ENCODE results near the gene IRF2BP2.
A peak's percentile ranks its signal among the peaks of the same experiment; 100 is the strongest.
"Not testable (repeated sequence)": the region's sequence is repeated elsewhere in the genome, so short reads cannot be mapped to it uniquely, and the experiment has no call there.

IRF2BP2 gene

DNA sequence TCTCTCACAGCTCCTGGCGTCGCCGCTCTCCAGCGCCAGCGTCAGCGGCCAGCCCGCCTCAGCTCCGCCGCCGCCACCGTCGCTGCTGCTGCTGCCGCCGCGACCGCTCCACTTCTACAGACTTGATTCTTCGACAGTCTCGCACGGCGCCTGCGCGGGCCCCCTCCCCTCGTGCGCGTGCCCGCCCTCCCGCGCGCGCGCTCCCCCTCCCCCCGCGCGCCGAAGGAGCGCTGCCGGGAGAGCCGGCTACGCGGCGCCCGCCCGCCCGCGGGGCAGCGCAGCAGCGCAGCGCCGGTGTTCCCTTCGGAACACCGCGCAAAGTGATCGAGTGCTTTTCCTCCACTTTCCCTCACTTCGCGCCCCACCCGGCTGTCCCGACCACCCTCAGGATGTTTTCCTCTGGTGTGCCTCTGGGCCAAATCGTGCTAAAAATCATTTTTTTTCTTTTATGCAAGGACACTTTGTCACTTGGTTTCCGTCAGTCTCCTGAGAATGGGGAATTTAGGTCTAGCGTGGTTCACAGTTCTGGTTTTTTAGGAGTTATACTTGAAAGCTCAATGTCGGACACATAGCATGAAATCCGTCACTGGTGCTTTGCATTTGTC lies at the start of gene IRF2BP2:
Gene IRF2BP2 (minus strand): TSS at position 118 of the 605 bp plus-strand sequence. CDS start 684 bp downstream, outside the sequence.
- peak; percentile 93 for DNase-seq

DNA sequence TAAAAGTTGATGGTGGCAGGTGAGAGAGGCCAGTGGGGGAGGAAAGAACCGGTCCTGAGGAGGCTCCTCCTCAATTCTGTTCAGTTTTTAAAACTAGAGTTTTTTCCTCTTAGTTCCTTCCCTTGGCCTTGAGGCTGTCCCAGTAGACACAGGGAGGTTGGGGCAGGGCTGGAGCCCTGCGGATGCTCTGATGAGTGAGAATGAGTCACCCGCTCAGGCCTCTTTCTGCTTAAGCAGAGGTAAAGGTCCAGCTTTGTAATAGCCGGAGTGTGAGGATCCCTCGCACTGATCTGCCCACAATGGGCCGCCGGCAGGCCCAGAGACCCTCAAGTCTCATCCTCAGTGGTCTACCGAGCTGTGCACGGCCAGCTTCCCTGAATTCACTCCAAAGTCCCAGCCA lies 49.6 kb upstream of the IRF2BP2 start:
- DNase-seq: no peak

DNA sequence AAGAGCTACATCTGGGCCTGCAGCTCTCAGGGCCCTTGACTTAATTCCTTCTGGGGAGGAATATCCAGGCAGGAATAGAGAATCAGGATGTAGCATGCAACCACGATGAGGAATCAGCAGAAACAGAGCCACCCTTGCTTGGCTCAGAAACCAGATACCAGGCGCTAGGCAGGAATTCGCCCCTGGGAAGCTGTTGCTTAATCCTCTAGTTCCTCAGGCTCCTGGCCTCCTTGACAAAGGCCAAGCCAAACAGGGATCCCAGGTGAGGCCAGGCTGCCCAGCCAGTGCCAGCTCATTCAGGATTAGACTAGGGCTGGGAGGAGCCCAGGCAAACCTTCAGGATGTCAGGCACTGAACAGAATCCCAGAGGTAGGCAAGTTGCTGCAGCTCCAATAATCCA lies 48.2 kb upstream of the IRF2BP2 start:
- no peak for DNase-seq

DNA sequence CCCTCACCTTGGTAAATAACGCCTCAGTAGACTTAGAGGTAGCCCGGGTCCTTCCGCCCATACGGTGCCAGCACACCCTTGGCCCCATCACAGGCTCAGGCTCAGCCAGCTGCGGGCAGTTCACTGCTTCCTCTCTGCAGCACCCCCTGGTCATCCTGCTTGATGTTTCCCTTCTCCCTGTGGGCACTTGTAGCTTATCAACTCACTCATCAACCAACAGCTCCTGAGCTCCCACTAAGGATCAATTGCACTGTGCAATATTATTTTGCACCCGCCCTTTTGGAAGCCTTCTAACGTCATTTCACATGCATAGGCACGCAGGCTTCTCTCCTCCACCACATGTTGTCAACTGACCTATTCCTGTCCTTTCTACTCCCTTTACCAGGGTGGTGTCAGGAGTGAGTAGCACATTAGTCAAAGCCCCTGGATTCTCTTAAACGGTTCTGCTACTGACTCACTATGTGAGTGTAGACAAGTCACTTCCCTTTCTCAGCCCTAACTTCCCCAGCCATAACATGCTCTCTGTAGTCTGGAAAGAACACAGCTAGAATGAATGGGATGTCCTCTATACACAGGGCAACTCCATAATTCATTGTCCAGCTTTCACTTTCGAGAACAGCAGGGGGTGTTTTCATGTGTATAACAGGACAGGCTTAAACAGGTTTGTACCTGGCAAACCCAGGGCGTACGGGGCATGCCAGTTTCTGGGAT lies 47.1 kb upstream of the IRF2BP2 start:
- peak; percentile 19 for DNase-seq

DNA sequence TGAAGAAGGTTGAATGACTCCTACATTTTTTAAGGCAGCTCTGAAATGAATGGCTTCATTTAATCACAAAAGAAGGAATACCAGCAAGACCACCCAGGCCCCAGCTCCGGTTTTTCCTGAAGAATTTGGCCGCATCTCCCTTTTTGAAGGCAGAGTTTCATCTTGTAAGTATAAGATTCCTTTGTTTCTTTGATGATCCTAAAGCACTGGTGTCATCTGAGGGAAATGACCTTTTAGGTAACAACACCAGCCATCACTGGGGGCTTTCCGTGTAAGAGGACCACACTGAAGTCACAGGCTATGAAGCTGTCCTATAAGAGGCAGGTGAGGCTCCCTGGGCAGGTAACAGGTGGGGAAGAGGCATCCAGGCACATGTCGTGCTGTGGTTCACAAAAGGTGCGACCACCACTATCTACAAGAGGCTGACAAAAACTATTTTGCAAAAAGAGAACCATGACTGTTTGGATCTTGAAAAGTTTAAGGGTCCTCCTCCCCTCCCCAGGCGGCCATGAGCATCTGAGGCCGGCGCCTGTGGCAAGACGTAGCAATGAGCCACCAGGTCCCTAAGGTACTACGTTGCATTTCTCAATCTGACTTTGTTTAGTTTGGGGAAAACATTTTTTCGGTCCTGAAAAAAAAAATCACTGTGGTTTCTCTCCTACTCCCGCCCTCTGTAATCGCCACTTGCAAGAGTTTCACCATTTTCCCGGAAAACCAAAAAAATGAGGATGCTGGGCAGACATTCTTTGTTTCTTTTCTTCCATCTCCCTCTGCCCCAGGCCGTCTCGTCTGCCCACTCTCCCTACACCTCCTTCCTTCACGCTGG lies 46.3 kb upstream of the IRF2BP2 start:
- no peak for DNase-seq

DNA sequence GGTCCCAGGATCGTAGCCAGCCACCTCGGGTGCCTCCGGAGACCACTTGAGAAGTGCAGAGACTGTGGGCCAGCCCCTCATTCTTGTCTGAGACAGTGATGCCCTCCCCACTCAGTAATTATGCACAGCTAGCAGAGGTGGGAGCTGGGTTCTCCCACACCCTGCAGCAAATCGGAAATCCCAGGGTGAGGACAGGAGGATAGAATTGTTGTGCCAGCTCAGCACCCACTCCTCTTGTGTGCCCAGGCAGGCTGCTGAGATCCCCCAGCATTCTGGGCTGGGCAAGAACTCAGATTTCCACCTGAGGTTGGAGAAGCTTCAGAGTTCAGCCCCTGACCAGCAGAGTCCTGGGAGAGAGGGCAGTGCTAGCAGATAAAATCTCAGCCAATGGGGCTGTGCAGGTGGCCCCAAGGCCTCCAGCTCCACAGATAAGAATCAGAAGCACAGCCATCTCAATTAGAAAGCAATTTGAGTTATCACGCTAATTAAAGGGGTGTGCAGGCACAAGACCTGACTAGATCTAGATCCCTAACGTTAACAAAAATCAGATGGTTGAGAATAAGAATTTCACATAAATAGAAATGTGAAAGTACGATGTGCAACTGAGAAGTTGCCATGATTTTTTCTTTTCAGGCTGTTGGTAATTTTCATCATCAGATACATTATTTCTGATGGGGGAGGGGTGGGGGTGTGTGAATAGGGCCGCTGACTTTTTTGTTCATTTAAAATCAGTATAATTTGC lies 45.5 kb upstream of the IRF2BP2 start:
- DNase-seq: no peak

DNA sequence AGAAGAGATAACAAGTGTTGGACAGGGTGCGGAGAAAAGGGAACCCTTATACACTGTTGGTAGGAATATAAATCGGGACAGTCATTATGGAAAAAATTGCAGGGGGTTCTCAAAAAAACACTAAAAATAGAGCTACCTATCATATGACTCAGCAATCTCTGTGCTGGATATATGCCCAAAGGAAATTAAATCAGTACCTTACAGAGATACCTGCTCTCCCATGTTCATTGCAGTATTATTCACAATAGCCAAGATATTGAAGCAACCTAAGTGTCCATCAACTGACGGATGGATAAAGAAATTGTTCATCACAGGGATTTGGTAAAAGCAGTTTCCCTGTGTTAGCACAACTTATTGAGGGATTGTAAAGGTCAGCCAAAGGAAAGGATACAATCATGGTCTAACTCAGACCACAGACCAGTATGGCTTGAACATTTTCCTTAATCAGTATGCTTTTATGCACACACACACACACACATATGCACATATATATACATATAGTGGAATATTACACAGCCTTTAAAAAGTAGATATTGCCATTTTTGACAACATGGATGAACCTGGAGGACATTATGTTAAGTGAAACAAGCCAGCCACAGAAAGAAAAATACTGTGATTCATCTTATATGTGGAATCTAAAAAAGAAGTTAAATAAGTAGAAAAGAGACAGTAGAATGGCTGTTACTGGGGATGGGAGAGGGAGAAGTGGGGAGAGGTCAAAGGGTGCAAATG lies 44.2 kb upstream of the IRF2BP2 start:
- DNase-seq: no peak

DNA sequence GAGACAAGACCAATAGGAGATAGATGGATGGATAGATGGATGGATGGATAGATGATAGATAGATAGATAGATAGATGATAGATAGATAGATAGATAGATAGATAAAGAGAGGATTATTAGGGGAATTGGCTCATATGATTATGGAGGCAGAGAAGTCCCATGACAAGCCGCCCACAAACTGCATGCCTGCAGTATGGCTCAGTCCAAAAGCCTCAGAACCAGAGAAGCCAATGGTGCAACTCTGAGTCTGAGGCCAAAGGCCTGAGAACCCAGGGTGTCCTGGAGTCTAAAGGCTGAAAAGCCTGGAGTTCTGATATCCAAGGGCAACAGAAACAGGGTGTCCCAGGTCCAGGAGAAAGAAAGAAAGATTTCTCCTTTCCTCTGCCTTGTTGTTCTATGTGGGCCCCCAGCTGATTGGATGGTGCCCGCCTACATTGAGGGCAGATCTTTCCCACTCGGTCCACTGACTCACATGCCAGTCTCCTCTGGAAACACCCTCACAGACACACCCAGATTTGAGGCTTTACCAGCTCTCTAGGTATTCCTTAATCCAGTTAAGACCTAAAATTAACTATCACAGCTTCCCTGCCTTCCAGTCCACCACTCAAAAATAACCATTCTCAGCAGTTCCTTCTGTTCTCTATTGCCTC lies 39.6 kb upstream of the IRF2BP2 start:
- no peak for DNase-seq

DNA sequence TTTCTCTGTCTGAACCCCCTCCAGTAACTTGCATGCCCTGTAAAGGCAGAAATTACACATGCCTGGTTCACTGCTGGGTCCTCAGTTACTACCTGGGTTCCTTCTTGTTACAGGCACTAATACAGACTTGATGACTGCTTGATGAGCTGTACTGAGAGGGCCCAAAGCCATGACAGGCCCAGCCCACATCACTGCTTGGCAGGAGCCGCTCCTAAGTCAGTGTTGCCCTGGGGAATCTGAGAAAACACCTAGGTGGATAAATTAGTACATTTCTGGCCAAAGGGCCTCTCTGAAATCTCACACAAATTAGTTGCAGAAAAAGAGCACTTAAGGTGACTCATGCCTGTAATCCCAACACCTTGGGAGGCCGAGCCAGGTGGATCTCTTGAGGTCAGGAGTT lies 37.8 kb upstream of the IRF2BP2 start:
- no peak for DNase-seq

DNA sequence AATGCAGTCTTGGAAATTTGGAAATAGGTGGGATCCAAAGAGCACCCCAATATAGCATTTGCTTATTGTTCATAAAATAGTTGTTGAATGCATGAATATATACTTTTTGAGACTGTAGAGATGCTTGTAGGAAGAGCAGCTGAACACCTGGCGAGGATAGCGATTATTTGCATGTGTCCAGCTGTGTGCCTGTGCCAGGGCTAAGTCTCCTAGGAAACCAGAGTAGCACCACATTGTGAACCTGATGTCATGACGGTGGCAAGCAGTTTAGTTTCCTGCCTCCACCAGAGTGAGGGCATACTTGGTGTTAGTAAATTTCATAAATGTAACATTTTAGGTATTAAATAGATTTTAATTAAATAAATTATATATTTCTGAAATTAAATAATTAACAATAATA lies 37.3 kb upstream of the IRF2BP2 start:
- DNase-seq: peak; percentile 68

DNA sequence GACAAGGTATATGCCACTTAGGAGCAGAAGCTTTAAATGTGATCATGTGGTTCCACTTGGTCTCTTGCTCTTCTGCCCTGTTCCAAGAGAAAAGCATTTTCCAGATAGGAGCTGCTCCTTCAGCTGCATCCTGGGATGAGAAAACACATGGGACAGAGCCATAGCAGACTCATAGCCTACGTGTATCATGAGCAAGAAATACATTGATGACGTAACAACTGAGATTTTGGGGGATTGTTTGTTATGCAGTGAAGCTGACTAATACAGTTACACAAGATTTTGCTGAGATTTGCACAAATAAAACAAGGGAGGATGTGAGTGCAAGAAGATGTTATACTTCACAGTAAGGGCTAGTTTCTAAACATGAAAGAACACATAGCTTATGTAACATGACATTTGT lies 36.0 kb upstream of the IRF2BP2 start:
- no peak for DNase-seq

DNA sequence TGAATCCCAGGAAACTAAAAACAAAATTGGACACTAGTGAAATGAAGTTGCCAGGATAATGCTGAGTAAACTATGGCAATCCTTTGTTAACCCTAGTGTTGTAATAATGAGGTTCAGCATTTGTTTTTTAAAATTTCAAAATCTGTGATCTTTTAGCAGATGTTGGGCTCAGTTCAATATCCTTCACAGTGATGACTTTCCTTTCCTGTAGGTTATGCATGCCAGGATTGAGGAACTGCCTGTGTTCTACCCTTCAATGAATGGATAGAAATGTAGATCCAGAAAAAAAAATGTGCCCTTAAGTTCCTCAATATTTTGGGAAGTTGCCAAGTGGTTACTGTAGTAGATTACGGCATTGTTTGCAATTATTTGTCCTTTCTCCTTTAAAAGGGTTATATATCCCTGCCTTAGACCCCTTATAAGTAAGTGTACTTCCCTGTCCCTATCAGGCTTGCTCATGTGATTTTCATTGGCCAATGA lies 35.5 kb upstream of the IRF2BP2 start:
- DNase-seq: no peak

DNA sequence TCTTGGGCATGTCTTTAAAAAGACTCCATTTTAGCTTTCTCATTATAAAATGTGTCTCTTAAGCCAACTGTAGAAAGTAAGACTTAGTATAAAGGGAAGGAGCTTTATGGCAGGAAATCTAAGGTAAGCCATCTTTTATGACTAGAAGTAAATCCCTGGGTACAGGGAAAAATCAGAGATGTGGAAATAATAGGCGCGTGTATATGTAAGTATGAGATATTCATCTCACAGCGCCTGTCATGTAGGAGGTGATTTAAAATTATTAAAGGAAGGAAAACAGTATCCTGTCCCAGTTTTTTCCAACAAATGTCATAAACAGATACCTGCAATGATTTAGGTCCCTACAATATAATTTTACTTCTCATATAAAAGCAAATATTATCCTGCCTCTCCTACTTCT lies 35.0 kb upstream of the IRF2BP2 start:
- DNase-seq: no peak

DNA sequence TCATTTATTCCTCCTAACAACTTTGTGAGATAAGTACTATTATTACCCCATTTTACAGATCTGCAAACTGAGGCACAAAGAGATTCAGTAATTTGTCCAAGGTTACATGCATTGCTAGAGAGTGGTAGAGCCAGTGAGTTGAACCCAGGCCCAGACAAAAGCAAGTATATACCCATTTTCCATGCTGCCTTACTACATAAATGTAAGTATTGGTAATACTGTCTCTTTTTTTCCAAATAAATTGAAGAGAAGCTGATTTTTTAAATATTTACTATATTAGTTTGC lies 33.8 kb upstream of the IRF2BP2 start:
- DNase-seq: no peak

DNA sequence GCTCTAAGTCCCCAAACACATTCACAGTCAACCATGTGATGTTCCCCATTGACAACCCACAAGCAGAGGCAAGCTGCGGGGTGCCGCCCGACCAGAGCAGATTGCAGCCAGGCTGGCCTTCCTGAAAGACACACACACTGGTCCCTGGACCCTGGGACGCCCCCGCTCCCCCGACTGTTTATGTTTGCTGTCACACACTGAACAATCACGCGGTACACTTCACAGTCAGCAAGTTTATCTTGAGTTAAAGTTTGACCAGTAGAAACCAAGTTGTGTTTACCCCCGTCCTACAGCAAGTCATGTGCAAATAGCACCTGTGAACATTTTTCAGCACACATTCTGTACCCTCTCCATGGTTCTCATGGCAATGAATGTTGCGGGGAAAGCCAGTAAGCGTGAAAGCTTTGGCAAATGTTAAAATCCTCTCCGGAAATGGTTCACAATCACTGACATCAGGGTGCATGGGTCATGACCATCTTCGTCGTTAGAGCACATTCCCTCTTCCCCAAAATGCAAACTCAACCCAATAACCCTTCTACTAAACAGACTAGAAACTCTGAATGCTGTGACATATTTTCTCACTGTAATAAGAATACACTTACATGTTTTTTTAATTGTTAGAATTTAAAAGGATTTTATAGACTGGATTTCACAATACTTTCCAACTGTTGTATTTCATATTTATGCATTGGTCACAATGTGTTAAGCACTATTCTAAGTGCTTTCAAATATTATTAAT lies 33.3 kb upstream of the IRF2BP2 start:
- DNase-seq: no peak

DNA sequence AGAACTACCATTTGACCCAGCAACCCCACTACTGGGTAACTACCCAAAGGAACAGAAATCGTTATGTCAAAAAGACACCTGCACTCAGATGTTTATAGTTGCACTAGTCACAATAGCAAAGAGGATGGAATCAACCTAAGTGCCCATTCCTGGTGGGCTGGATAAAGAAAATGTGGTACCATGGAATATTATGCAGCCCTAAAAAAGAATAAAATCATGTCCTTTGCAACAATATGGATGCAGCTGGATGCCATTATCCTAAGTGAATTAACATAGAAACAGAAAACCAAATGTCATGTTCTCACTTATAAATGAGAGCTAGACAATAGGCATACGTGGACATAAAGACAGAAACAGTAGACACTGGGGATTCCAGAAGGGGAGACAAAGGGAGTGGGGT lies 32.5 kb upstream of the IRF2BP2 start:
- DNase-seq: no peak

DNA sequence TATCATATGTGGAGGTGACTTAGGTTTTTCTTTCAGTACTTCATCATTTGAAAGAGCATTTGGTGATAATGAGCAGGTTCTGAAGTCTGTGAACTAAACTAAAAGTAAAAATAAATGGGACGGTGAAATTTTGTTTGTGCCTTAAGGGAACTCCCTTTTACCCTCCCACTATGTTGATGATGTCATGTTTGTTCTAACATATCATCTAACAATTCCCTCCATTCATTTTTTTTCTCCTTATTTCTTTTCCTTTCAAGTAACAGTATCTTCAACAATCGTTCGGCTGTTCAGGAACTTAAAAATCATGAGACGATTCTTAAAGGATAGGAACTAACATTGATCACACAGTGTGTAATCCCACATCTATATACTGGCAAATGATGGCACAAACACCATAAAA lies 30.0 kb upstream of the IRF2BP2 start:
- no peak for DNase-seq

DNA sequence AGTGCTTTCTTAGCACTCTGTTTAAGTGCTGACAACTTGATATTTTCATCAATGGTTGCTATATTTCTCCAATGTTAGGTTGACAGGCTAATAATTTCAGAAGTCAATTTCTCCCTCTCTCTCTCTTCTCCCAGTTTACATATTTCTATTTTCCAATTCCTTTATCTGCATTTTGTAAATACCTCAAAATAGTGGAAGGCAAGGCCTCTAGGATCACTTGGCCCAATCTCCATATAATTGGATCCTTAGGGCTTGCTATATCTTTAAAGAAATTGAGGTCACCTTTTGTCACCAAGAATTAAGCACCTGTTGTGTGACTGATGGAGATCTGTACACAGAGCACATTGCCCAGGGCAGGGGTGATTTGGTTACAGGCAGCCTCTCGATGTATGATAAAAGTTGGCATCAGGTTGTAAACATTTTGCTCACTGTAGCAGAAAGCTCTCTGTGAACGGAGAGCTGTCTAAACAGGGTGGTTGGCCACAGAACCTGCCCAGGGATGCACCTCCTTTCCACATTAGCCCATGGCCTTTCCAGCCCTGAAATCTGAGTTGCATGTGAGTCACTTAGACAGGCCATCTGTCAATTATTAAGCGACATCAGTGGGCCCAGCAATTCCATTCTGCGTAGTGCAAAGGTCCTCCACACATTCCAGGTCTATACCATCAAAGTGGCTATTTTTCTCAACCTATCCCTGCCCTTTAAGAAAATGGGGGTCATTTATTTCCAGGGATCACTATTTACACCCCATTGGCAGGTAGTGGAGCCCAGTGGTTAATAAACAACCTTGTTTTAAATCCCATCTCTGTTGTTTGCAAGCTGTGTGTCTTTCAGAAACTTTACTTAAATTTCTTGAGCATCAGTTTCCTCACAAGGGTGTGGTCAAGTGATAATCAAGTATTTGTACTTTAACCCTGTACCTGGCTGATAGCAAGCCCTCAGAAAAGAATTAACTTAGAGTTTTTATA lies 29.1 kb upstream of the IRF2BP2 start:
- DNase-seq: no peak

DNA sequence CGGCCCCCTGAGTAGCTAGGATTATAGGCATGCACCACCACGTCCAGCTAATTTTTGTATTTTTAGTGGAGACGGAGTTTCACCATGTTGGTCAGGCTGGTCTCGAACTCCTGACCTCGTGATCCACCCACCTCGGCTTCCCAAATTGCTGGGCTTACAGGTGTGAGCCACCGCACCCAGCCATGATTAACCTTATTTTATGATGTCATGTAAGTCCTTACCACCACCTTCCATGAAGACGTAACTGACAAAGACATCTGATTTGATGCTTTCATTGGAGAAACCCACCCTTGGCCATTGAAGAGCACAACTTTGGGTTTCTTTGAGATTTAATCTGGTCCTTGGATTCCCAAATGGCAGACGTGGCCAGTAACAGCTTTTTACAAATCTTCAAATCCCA lies 24.9 kb upstream of the IRF2BP2 start:
- DNase-seq: not testable (repeated sequence)

DNA sequence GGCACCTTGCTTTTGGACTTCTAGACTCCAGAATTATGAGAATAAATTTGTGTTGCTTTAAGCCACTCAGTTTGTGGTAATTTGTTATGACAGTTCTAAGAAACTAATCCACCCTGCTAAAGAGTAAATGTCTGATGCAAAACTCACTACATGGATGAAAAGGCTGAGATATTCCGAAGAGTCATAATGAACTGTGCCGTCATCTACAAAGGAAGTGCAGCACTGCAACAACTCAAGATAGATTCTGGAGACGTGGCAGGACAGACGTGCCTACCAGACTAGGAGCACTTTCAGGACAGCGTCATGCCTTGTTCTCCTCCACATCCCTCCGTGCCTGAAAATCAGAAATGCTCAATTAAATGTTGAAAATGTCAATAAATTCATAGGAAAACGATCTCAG lies 24.4 kb upstream of the IRF2BP2 start:
- DNase-seq: no peak

All from RPMI8226 (cell line).